Vagina (tissue), 2 donors: ENCODE measurements around the gene PTH.

ENCODE experiments used
- POLR2A ChIP-seq, 2 donors: fragments of 450-650 bp; IDR thresholded peaks; one replicate each; pipeline ENCODE4 v1.6.1; 2017; ENCODE audit warnings: antibody characterized with exemption in 2 of 2, mild to moderate bottlenecking in 2 of 2, moderate library complexity in 2 of 2
- POLR2AphosphoS5 ChIP-seq, 2 donors: sonication (generic); formaldehyde crosslinking; IDR thresholded peaks; one replicate each; pipeline ENCODE4 v1.9.0; 2017; ENCODE audit warnings: antibody characterized with exemption in 2 of 2, mild to moderate bottlenecking in 2 of 2, low read depth in 1 of 2; ENCODE audit not compliant: insufficient read depth in 1 of 2
- TF ChIP-seq, protein P1 (sequence below), 3 experiments: fragments of 450-650 bp in 2 of 3; fragments of 200-600 bp in 1 of 3; sonication (generic) in 1 of 3; IDR thresholded peaks; one replicate each; pipeline ENCODE4 v1.5.1; 2017 to 2019; ENCODE audit warnings: antibody characterized with exemption in 3 of 3, mild to moderate bottlenecking in 2 of 3, moderate library complexity in 2 of 3

DNA sequence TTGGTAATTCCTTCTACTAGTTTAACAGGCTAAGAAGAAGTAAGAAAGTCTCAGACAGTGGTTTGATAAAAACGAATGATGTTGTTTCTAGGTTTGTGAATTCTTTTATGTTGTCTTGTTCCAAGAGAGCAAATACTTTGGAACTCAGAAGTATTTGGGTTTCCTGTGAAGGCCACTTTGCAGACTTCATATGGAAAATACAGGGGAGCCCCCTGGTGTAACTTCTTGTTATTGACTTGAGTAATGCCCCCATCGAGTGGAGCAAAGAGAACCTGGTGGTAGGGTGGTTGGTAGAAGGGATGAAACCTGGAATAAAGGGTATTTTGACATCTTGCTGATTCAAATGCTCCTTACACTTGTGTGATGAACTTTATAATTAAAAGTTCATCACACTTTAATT is 40.0 kb upstream of the PTH start:
- TF ChIP-seq, protein P1, sequence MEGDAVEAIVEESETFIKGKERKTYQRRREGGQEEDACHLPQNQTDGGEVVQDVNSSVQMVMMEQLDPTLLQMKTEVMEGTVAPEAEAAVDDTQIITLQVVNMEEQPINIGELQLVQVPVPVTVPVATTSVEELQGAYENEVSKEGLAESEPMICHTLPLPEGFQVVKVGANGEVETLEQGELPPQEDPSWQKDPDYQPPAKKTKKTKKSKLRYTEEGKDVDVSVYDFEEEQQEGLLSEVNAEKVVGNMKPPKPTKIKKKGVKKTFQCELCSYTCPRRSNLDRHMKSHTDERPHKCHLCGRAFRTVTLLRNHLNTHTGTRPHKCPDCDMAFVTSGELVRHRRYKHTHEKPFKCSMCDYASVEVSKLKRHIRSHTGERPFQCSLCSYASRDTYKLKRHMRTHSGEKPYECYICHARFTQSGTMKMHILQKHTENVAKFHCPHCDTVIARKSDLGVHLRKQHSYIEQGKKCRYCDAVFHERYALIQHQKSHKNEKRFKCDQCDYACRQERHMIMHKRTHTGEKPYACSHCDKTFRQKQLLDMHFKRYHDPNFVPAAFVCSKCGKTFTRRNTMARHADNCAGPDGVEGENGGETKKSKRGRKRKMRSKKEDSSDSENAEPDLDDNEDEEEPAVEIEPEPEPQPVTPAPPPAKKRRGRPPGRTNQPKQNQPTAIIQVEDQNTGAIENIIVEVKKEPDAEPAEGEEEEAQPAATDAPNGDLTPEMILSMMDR (IDR thresholded peaks at IDR 0.05): no peak
- TF ChIP-seq POLR2AphosphoS5 (IDR thresholded peaks at IDR 0.05; ENCODE audit: insufficient read depth in 1 of 2, low read depth in 1 of 2): no peak
- TF ChIP-seq POLR2A (IDR thresholded peaks at IDR 0.05): no peak
